Panc1 (cell line): ENCODE measurements around the gene LEAP2. TPM values are rescaled to one million over a fixed set of nuclear protein-coding genes. Genes with fewer than 3 reads are reported as not detected.

Experiments
- ATAC-seq: fragments of 200-7000 bp; cut with Tn5 transposase; 2 replicates; pipeline ENCODE4 v1.9.1; 2020; ENCODE audit warnings: mild to moderate bottlenecking, moderate library complexity
- BruUV-seq: library from RNA; stranded (reverse); fragments of 400-500 nt; replicated peaks from 2 replicates; lab custom pipeline; 2021; lab: Mats Ljungman, UMichigan
- CTCF ChIA-PET: fragments of 300-600 bp; sonication (Branson Sonifier 250); formaldehyde crosslinking; loops from one replicate; lab custom pipeline; 2022; ENCODE audit warnings: antibody characterized with exemption; lab: Charles Lee
- POLR2A ChIA-PET: fragments of 300-600 bp; sonication (Branson Sonifier 250); formaldehyde crosslinking; loops from one replicate; lab custom pipeline; 2022; ENCODE audit warnings: antibody characterized with exemption; lab: Charles Lee
- DNase-seq: peaks from one replicate; pipeline ENCODE4 v3.0.0-alpha.2; 2010; ENCODE audit warnings: low read depth, low spot score
- H3K27ac ChIP-seq: 2 replicates; pipeline ENCODE4 v1.5.1; 2011; ENCODE audit warnings: mild to moderate bottlenecking, low read length, inconsistent platforms
- H3K27me3 ChIP-seq: fragments of 200-500 bp; sonication (Bioruptor generic); 2 replicates; pipeline ENCODE4 v1.6.0; 2014; ENCODE audit warnings: low read length, inconsistent platforms; ENCODE audit not compliant: control insufficient read depth, insufficient read depth
- H3K36me3 ChIP-seq: fragments of 200-500 bp; sonication (Bioruptor generic); 2 replicates; pipeline ENCODE4 v1.5.1; 2014; ENCODE audit warnings: inconsistent platforms, mild to moderate bottlenecking, low read length, moderate library complexity; ENCODE audit not compliant: control insufficient read depth, insufficient read depth
- H3K4me1 ChIP-seq: 2 replicates; pipeline ENCODE4 v1.5.1; 2011; ENCODE audit warnings: inconsistent platforms, mild to moderate bottlenecking, low read length, moderate library complexity; ENCODE audit not compliant: control insufficient read depth, insufficient read depth
- H3K4me3 ChIP-seq, 2 experiments: 2 replicates each; pipeline ENCODE4 v1.5.1; 2011 to 2012; ENCODE audit warnings: low read depth in 2 of 2, low read length in 2 of 2, mild to moderate bottlenecking in 2 of 2, inconsistent platforms in 1 of 2, moderate library complexity in 1 of 2
- H3K9me3 ChIP-seq: fragments of 200-500 bp; sonication (Bioruptor generic); 2 replicates; pipeline ENCODE4 v1.5.1; 2014; ENCODE audit warnings: low read depth, mild to moderate bottlenecking, inconsistent platforms, low read length, moderate library complexity; ENCODE audit not compliant: control insufficient read depth, insufficient read depth
- POLR2AphosphoS5 ChIP-seq: IDR thresholded peaks from 2 replicates; pipeline ENCODE4 v1.6.1; 2012; ENCODE audit warnings: mild to moderate bottlenecking, low read depth, low read length, moderate library complexity
- SIN3A ChIP-seq: IDR thresholded peaks from 2 replicates; pipeline ENCODE4 v1.6.1; 2012; ENCODE audit warnings: low read depth, mild to moderate bottlenecking, low read length, moderate library complexity, borderline replicate concordance; ENCODE audit not compliant: insufficient read depth
- TCF7L2 ChIP-seq: IDR thresholded peaks from 2 replicates; pipeline ENCODE4 v1.6.1; 2011; ENCODE audit warnings: mild to moderate bottlenecking, low read depth, low read length, inconsistent platforms
- in situ Hi-C: cut with HindIII; loops from 2 replicates; pipeline ENCODE4 v1.10.0; 2016; ENCODE audit warnings: low sequenced_read_pairs, low pct_unique_long_range_greater_than_20kb
- intact Hi-C: fragments of 100-400 bp; cut with micrococcal nuclease; formaldehyde crosslinking; loops from one replicate; pipeline ENCODE4 v1.10.0; 2022; ENCODE audit not compliant: unreplicated experiment
- total RNA-seq: library from RNA; stranded (reverse); gene quantifications from one replicate; pipeline ENCODE4 v1.2.1, GENCODE V29; 2021; ENCODE audit not compliant: unreplicated experiment
- TF ChIP-seq, protein P1 (sequence below): fragments of 450-650 bp; IDR thresholded peaks from 2 replicates; pipeline ENCODE4 v1.5.1; 2017; ENCODE audit warnings: mild to moderate bottlenecking
- TF ChIP-seq, protein P2 (sequence below), 2 experiments: IDR thresholded peaks; 2 replicates each; pipeline ENCODE4 v1.6.1; 2011 to 2012; ENCODE audit warnings: low read depth in 2 of 2, control low read depth in 1 of 2, low read length in 1 of 2, mild to moderate bottlenecking in 1 of 2, moderate library complexity in 1 of 2; ENCODE audit not compliant: insufficient read depth in 1 of 2

Gene LEAP2
- total RNA-seq, 1 experiment from 2014 or later = 1.4 TPM

DNA sequence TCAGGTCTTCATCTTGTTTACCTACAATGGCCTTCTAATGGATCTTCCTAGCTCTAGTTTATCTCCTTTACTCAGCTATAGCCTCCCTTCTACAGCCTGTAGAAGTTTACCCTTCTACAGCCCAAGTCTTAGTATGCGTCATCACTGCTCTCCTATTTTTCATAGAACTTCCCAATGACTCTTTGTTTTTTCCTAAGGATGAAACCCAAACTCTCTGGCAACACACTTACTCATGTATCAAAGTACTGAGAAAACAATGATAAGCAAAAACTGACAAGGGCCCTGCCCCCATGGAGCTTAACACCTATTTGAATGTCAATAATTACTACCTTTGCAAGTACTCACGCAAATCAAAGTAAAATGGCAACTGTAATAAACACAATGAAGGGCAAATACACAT, 33.7 kb downstream of the LEAP2 start:
- DNase-seq (no peak), ATAC-seq (no peak)
- Histone ChIP-seq H3K4me1 (no peaks in the 10 kb centered on the region), H3K36me3 (peaks cover 9% of the 10 kb centered on the region), H3K9me3 (no peaks in the 10 kb centered on the region), H3K27me3 (no peaks in the 10 kb centered on the region), H3K27ac (no peak overlapping the region), H3K4me3 (no peak overlapping the region)
- BruUV-seq = no TSS peak
- POLR2A ChIA-PET = interaction anchor here (0.6 kb wide), 1 partner anchor 15 kb away, joined by 14 read pairs; no protein-coding TSS in a partner anchor
- in situ Hi-C loops = no loop called here
- TF ChIP-seq SIN3A (no peak), POLR2AphosphoS5 (no peak), TCF7L2 (no peak)
- TF ChIP-seq, protein P1, sequence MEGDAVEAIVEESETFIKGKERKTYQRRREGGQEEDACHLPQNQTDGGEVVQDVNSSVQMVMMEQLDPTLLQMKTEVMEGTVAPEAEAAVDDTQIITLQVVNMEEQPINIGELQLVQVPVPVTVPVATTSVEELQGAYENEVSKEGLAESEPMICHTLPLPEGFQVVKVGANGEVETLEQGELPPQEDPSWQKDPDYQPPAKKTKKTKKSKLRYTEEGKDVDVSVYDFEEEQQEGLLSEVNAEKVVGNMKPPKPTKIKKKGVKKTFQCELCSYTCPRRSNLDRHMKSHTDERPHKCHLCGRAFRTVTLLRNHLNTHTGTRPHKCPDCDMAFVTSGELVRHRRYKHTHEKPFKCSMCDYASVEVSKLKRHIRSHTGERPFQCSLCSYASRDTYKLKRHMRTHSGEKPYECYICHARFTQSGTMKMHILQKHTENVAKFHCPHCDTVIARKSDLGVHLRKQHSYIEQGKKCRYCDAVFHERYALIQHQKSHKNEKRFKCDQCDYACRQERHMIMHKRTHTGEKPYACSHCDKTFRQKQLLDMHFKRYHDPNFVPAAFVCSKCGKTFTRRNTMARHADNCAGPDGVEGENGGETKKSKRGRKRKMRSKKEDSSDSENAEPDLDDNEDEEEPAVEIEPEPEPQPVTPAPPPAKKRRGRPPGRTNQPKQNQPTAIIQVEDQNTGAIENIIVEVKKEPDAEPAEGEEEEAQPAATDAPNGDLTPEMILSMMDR = no peak
- TF ChIP-seq, protein P2, sequence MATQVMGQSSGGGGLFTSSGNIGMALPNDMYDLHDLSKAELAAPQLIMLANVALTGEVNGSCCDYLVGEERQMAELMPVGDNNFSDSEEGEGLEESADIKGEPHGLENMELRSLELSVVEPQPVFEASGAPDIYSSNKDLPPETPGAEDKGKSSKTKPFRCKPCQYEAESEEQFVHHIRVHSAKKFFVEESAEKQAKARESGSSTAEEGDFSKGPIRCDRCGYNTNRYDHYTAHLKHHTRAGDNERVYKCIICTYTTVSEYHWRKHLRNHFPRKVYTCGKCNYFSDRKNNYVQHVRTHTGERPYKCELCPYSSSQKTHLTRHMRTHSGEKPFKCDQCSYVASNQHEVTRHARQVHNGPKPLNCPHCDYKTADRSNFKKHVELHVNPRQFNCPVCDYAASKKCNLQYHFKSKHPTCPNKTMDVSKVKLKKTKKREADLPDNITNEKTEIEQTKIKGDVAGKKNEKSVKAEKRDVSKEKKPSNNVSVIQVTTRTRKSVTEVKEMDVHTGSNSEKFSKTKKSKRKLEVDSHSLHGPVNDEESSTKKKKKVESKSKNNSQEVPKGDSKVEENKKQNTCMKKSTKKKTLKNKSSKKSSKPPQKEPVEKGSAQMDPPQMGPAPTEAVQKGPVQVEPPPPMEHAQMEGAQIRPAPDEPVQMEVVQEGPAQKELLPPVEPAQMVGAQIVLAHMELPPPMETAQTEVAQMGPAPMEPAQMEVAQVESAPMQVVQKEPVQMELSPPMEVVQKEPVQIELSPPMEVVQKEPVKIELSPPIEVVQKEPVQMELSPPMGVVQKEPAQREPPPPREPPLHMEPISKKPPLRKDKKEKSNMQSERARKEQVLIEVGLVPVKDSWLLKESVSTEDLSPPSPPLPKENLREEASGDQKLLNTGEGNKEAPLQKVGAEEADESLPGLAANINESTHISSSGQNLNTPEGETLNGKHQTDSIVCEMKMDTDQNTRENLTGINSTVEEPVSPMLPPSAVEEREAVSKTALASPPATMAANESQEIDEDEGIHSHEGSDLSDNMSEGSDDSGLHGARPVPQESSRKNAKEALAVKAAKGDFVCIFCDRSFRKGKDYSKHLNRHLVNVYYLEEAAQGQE (IDR thresholded peaks at IDR 0.05; ENCODE audit: insufficient read depth in 1 of 2, low read depth in 2 of 2, low read length in 1 of 2) = no peak
- intact Hi-C loops = no loop called here
- CTCF ChIA-PET = no interaction called here

DNA sequence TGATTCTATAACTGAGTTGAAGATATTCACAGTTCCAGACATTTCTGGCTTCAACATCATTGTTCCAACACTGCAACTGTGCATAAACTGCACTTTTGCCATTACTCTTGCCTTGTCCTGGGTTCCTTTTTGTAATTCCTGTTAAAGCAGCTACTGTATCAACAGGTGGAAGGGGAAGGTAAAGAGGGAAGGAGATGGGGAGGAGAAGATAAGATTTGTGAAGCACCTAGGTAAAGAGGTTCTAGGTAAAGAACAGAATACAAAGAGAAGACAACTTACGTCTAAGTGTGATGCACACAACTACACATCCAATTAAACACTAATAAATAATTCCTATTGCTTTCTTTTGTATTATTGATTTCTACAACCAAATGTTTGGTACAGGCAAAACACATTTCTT, 36.2 kb downstream of the LEAP2 start:
- intact Hi-C loops (no loop called here), in situ Hi-C loops (no loop called here)
- DNase-seq (no peak), ATAC-seq (no peak)
- no TSS peak for BruUV-seq
- no peak for TF ChIP-seq POLR2AphosphoS5
- peaks cover 11% of the 10 kb centered on the region for H3K36me3 ChIP-seq
- no peaks in the 10 kb centered on the region for H3K4me1 ChIP-seq
- no peaks in the 10 kb centered on the region for H3K9me3 ChIP-seq
- POLR2A ChIA-PET = interaction anchor here (0.7 kb wide), 1 partner anchor 9 kb away, joined by 5 read pairs; no protein-coding TSS in a partner anchor
- H3K4me3 ChIP-seq = no peak overlapping the region
- CTCF ChIA-PET = no interaction called here
- no peaks in the 10 kb centered on the region for H3K27me3 ChIP-seq
- no peak overlapping the region for H3K27ac ChIP-seq

DNA sequence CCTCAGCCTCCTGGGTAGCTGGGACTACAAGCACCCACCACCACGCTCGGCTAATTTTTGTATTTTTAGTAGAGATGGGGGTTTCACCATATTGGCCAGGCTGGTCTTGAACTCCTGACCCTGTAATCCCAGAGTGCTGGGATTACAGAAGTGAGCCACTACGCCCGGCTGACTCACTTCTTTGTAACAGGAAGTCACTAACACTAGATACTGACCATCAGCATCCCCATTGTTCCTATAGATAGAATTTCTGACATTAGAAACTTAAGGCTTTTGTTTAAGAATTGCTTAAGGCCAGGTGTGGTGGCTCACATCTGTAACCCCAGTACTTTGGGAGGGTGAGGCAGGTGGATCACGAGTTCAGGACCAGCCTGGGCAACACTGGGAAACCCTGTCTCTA, 42.2 kb downstream of the LEAP2 start:
- TF ChIP-seq POLR2AphosphoS5 (no peak), TCF7L2 (no peak), SIN3A (no peak)
- TF ChIP-seq, protein P1 = no peak
- TF ChIP-seq, protein P2 (IDR thresholded peaks at IDR 0.05; ENCODE audit: insufficient read depth in 1 of 2, low read depth in 2 of 2, low read length in 1 of 2) = no peak
- BruUV-seq = no TSS peak
- Histone ChIP-seq H3K27ac (no peak overlapping the region), H3K27me3 (no peaks in the 10 kb centered on the region), H3K36me3 (peaks cover 13% of the 10 kb centered on the region), H3K9me3 (no peaks in the 10 kb centered on the region), H3K4me3 (no peak overlapping the region), H3K4me1 (no peaks in the 10 kb centered on the region)
- in situ Hi-C loops = no loop called here
- no peak for ATAC-seq
- CTCF ChIA-PET = no interaction called here
- DNase-seq = no peak
- intact Hi-C loops = no loop called here
- POLR2A ChIA-PET = interaction anchor here (0.5 kb wide), 1 partner anchor 1310 kb away, joined by 4 read pairs; the partner anchor contains the start of gene PPP2CA
